DMS153 (cell line): ENCODE data around the gene CCIN.

ENCODE experiments used
- DNase-seq: peaks from one replicate; lab custom pipeline; 2025; lab: John Stamatoyannopoulos, UW

The CCIN gene

GRCh38 chr9:36191686-36192085 is 22.5 kb downstream of the CCIN start:
- no peak for DNase-seq

- DNase-seq, result no peak
Measured at GRCh38 chr9:36192196-36192595, 23.0 kb downstream of the CCIN start.

GRCh38 chr9:36193023-36193422 is 23.8 kb downstream of the CCIN start:
- DNase-seq, result no peak

GRCh38 chr9:36194326-36195000 is 25.3 kb downstream of the CCIN start:
- DNase-seq, result no peak

- no peak for DNase-seq
Measured at GRCh38 chr9:36204906-36205547, 35.8 kb downstream of the CCIN start.

- DNase-seq, result no peak
Measured at GRCh38 chr9:36207016-36207415, 37.8 kb downstream of the CCIN start.

GRCh38 chr9:36207546-36208012 is 38.4 kb downstream of the CCIN start:
- no peak for DNase-seq

GRCh38 chr9:36208521-36209253 is 39.5 kb downstream of the CCIN start:
- no peak for DNase-seq

- DNase-seq, result no peak
Measured at GRCh38 chr9:36210722-36211121, 41.5 kb downstream of the CCIN start.

- no peak for DNase-seq
Measured at GRCh38 chr9:36211510-36211909, 42.3 kb downstream of the CCIN start.

GRCh38 chr9:36213387-36213786 is 44.2 kb downstream of the CCIN start:
- DNase-seq, result no peak

GRCh38 chr9:36213989-36214388 is 44.8 kb downstream of the CCIN start:
- no peak for DNase-seq

GRCh38 chr9:36214571-36214970 is 45.4 kb downstream of the CCIN start:
- DNase-seq, result no peak

- DNase-seq, result no peak
Measured at GRCh38 chr9:36217256-36217968, 48.2 kb downstream of the CCIN start.

- DNase-seq, result no peak
Measured at GRCh38 chr9:36218011-36218410, 48.8 kb downstream of the CCIN start.

GRCh38 chr9:36218411-36218901 is 49.3 kb downstream of the CCIN start:
- no peak for DNase-seq
